SK-N-MC (cell line): ENCODE results near the gene PTPN14.

Experiments used
- EZH2 ChIP-seq: fragments of 200-600 bp; sonication (generic); IDR thresholded peaks from one replicate; pipeline ENCODE4 v1.6.1; 2017; ENCODE audit warnings: antibody characterized with exemption
- FOXP2 ChIP-seq: optimal IDR thresholded peaks from 2 replicates; pipeline ENCODE3; 2011; ENCODE audit warnings: mild to moderate bottlenecking, moderate library complexity; ENCODE audit not compliant: insufficient read depth; ENCODE audit errors: extremely low read length, control extremely low read depth
- POLR2AphosphoS5 ChIP-seq: IDR thresholded peaks from 2 replicates; pipeline ENCODE4 v1.6.1; 2012; ENCODE audit warnings: mild to moderate bottlenecking, low read depth, low read length, borderline replicate concordance

DNA sequence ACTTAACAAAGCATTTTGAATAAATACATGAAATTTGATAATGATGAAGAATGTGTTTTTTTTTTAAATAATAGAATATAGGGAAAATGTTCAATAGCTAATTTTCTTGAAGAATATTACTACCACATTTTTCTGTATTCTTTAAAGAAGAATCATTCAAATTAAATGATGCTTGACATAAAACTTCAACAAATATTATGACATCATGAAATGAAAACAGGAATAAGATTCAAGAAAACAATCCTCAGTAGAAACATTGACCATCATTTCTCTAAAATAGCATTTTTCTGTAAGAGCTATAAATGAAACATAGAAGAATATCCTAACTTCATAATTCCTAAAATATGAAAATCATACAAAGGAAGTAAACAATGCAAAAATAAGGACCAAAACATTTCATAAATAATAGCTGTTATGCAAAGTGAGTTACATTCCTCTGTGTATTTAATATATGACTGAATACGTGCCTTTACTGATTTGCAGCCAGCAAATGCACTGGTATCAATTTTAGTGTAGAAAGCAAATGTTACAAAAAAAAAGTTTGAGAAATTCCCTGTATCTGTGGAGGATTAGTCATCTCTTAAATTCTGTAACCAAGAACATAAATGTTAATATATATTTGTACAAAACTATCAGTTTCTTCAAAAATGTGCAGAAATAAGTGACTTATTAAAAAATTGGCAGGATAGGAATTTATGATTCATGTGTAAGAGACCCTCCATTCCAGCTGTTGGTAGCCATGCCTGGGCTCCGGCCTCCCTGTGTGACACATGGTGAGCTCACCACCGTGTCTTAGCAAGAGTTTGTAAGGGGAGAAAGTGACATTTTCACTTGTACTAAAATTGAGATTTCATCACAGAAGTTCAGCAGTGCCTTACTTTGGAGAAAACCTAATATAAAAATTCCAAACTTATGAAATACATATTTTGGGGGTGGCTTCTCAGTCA, 15.0 kb upstream of the PTPN14 start:
- TF ChIP-seq EZH2 (no peak), POLR2AphosphoS5 (no peak), FOXP2 (no peak)
